Measurements from ENCODE around the gene RRM2.

DNA sequence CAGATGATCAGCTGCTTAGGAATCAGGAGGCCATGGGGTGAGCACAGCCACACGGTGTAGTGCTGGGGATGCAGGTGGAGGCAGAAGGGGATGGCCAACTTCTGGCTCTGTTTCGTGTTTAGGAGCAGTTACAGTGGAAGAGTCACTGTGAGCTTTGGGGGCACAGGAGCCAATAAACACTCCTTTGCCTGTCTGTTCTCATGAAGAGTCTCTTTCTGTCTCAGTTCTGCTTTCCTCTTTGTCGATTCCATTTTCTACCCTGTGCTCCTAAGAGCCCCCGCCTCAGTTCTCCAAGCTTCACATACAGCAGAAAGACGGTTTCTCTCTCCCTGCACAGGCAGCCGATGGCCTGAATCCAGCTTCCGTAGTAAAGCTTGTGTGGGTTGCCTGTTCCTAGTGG, 21.0 kb upstream of the RRM2 start:
- no peak for TF ChIP-seq CTCF (IDR thresholded peaks at IDR 0.05)
- no peak for TF ChIP-seq POLR2A (IDR thresholded peaks at IDR 0.05)

Data from uterus (tissue), 2 donors.